ENCODE measurements around the gene TC2N. TPM values are rescaled to one million over a fixed set of nuclear protein-coding genes. Genes with fewer than 3 reads are reported as not detected.

Gene TC2N
- polyA plus RNA-seq, 1 donor from 2014 or later = 2.1 TPM

- H3K4me3 ChIP-seq (ENCODE audit: low read length) = no peak overlapping the region
- H3K27me3 ChIP-seq (ENCODE audit: insufficient read depth, low read depth, low read length) = no peaks in the 10 kb centered on the region
- no peaks in the 10 kb centered on the region for H4K20me1 ChIP-seq (ENCODE audit: insufficient read depth)
- no peaks in the 10 kb centered on the region for H3F3A ChIP-seq (ENCODE audit: insufficient read depth, low read length, poor library complexity, severe bottlenecking)
- H3K36me3 ChIP-seq (ENCODE audit: insufficient read depth, low read length) = no peaks in the 10 kb centered on the region
- H3K9me2 ChIP-seq (ENCODE audit: insufficient read depth, low read length) = no peaks in the 10 kb centered on the region
- H3K9me3 ChIP-seq (ENCODE audit: low read length) = no peaks in the 10 kb centered on the region
- H3K27ac ChIP-seq (ENCODE audit: low read length) = no peak overlapping the region
- no peaks in the 10 kb centered on the region for H3K79me2 ChIP-seq (replicated peaks; ENCODE audit: insufficient read depth, low read length)
- no peak overlapping the region for H3K9ac ChIP-seq (ENCODE audit: low read length)
- no peak for TF ChIP-seq RAD21 (conservative IDR thresholded peaks at IDR 0.05)
- no peak for TF ChIP-seq EZH2 (IDR thresholded peaks at IDR 0.05; ENCODE audit: borderline replicate concordance, insufficient read depth, low read length, poor library complexity, severe bottlenecking)
- TF ChIP-seq POLR2AphosphoS5 (IDR thresholded peaks at IDR 0.05) = no peak
- no peak for TF ChIP-seq REST (IDR thresholded peaks at IDR 0.05; ENCODE audit: borderline replicate concordance)
- no peak for TF ChIP-seq SMC3 (conservative IDR thresholded peaks at IDR 0.05; ENCODE audit: poor library complexity)
- TF ChIP-seq MXI1 (conservative IDR thresholded peaks at IDR 0.05; ENCODE audit: poor library complexity, severe bottlenecking) = no peak
- no peak for TF ChIP-seq EP300 (conservative IDR thresholded peaks at IDR 0.05; ENCODE audit: poor library complexity, severe bottlenecking)
- TF ChIP-seq TAF1 (IDR thresholded peaks at IDR 0.05; ENCODE audit: low read depth) = no peak
- no peak for TF ChIP-seq CTCF (IDR thresholded peaks at IDR 0.05; ENCODE audit: poor library complexity, severe bottlenecking)
- H2AFZ ChIP-seq (ENCODE audit: low read depth, low read length) = no peak overlapping the region
- H3K4me2 ChIP-seq (ENCODE audit: low read length) = no peak overlapping the region
Observed at GRCh38 chr14:91885839-91886238, 18.5 kb upstream of the TC2N start.

- Histone ChIP-seq H2AFZ (ENCODE audit: low read depth, low read length) (no peak overlapping the region), H3K27ac (ENCODE audit: low read length) (no peak overlapping the region), H3K27me3 (ENCODE audit: insufficient read depth, low read depth, low read length) (no peaks in the 10 kb centered on the region)
Observed at GRCh38 chr14:91885113-91885712, 17.9 kb upstream of the TC2N start.

More at GRCh38 chr14:91885113-91885712, 17.9 kb upstream of the TC2N start:
- no peak overlapping the region for H3K4me3 ChIP-seq (ENCODE audit: low read length)
- H3K4me2 ChIP-seq (ENCODE audit: low read length) = no peak overlapping the region
- no peak overlapping the region for H3K9ac ChIP-seq (ENCODE audit: low read length)
- H3K9me2 ChIP-seq (ENCODE audit: insufficient read depth, low read length) = no peaks in the 10 kb centered on the region
- no peaks in the 10 kb centered on the region for H3K79me2 ChIP-seq (replicated peaks; ENCODE audit: insufficient read depth, low read length)
- no peaks in the 10 kb centered on the region for H3K36me3 ChIP-seq (ENCODE audit: insufficient read depth, low read length)
- no peaks in the 10 kb centered on the region for H4K20me1 ChIP-seq (ENCODE audit: insufficient read depth)
- H3K9me3 ChIP-seq (ENCODE audit: low read length) = no peaks in the 10 kb centered on the region
- TF ChIP-seq TAF1 (IDR thresholded peaks at IDR 0.05; ENCODE audit: low read depth) = no peak
- TF ChIP-seq EP300 (conservative IDR thresholded peaks at IDR 0.05; ENCODE audit: poor library complexity, severe bottlenecking) = no peak
- TF ChIP-seq MXI1 (conservative IDR thresholded peaks at IDR 0.05; ENCODE audit: poor library complexity, severe bottlenecking) = no peak
- no peak for TF ChIP-seq EZH2 (IDR thresholded peaks at IDR 0.05; ENCODE audit: borderline replicate concordance, insufficient read depth, low read length, poor library complexity, severe bottlenecking)
- TF ChIP-seq POLR2AphosphoS5 (IDR thresholded peaks at IDR 0.05) = no peak
- TF ChIP-seq CTCF (IDR thresholded peaks at IDR 0.05; ENCODE audit: poor library complexity, severe bottlenecking) = no peak
- TF ChIP-seq RAD21 (conservative IDR thresholded peaks at IDR 0.05) = no peak
- H3F3A ChIP-seq (ENCODE audit: insufficient read depth, low read length, poor library complexity, severe bottlenecking) = no peaks in the 10 kb centered on the region

All from neural cell (in vitro differentiated cells).